G401 (cell line): ENCODE results near the gene CFAP74. TPM values are rescaled to one million over a fixed set of nuclear protein-coding genes. Genes with fewer than 3 reads are reported as not detected.
"Not testable (repeated sequence)": the region's sequence is repeated elsewhere in the genome, so short reads cannot be mapped to it uniquely, and the experiment has no call there.

Source experiments
- DNase-seq: peaks from one replicate; pipeline ENCODE4 v3.0.0-alpha.2; 2015; ENCODE audit warnings: low spot score
- in situ Hi-C: cut with HindIII; loops from 2 replicates; pipeline ENCODE4 v1.10.0; 2016; ENCODE audit warnings: low sequenced_read_pairs, mixed read lengths
- total RNA-seq: library from RNA; depleted of rRNA; stranded (reverse); fragments of >200 nt; shearing (Covaris generic); gene quantifications from 2 replicates; pipeline ENCODE4 v1.2.3, GENCODE V29; 2014

CFAP74 gene
- total RNA-seq, 1 experiment from 2014 or later, result not detected

DNA sequence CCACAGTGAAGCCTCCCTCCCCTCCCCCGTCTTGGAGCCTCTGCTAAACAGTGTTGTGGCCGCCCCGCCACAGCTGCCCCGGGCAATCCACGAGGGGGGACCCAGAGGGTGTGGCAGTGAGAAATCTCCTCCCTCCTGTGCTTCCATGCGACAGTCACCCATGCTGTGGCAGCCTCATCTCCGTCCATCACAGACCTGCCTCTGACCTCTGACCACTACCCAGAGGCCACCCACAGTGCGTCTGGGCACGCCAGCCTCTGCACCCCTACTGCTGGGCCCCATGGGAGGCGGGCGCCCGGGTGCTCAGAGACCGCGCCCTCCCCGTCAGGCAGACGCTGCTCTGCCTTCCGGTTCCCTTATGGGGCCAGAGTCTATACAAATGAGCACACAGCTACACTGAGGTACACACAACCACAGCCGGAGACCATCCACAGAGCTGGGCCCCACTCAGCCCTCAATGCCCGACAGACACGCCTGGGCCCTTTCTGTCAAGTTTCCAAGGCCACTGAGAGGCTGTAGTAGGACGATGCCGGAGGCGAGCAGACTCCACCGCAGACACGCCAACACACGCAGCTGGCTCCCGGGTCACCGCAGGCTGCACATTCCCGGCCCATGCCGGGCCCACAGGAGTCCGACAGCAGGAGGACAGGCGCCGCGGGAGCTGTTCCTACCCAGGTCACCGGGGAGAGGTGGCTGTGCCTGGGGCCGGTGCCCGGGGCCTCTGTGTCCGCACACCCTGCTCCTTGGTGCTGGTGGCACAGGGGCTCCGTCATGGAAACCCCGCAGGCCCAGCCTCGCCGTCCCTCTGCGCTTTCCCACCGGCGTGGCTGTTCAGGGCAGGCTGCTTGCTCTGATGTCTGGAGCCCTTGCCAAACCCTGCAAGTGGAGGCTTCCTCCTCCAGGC is 60.6 kb downstream of the CFAP74 start:
- no peak for DNase-seq
- in situ Hi-C loops, result no loop called here

GRCh38 chr1:1941868-1942752 is 61.5 kb downstream of the CFAP74 start:
- in situ Hi-C loops, result no loop called here
- DNase-seq, result no peak

- DNase-seq, result no peak
- in situ Hi-C loops, result no loop called here
Observed at GRCh38 chr1:1941211-1941841, 62.3 kb downstream of the CFAP74 start.

DNA sequence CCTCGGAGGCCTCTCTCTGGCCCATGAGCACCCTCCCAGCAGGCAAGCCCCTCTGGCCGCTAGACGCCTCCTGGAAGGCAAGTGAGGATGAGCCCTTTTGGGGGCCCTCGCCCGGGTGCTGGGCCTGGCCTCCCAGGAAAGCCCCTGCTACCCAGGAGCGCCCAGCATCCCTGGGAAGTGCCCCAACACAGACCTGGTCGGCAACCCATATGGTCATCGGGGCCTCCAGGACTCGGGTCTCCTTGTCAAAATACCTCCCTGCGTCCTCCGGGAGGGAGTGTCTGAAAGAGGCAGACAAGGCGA is 63.5 kb downstream of the CFAP74 start:
- in situ Hi-C loops, result no loop called here
- no peak for DNase-seq

GRCh38 chr1:1939296-1940122 is 64.1 kb downstream of the CFAP74 start:
- in situ Hi-C loops, result no loop called here
- DNase-seq, result no peak

- in situ Hi-C loops, result no loop called here
Observed at GRCh38 chr1:1938613-1939295, 64.8 kb downstream of the CFAP74 start.

DNA sequence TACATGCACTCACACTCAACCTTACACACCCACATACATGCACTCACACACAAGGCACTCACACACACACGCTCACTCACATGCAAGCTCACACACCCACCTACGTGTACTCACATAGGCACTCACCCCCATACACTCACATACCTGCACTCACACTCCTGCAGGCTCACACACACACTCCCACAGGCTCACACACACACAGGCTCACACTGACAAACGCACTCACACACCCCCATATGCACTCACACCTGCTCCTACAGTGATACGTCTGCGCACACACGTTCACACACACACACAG is 65.4 kb downstream of the CFAP74 start:
- in situ Hi-C loops, result no loop called here
- DNase-seq, result no peak

More at GRCh38 chr1:1938613-1939295, 64.8 kb downstream of the CFAP74 start:
- DNase-seq, result no peak

DNA sequence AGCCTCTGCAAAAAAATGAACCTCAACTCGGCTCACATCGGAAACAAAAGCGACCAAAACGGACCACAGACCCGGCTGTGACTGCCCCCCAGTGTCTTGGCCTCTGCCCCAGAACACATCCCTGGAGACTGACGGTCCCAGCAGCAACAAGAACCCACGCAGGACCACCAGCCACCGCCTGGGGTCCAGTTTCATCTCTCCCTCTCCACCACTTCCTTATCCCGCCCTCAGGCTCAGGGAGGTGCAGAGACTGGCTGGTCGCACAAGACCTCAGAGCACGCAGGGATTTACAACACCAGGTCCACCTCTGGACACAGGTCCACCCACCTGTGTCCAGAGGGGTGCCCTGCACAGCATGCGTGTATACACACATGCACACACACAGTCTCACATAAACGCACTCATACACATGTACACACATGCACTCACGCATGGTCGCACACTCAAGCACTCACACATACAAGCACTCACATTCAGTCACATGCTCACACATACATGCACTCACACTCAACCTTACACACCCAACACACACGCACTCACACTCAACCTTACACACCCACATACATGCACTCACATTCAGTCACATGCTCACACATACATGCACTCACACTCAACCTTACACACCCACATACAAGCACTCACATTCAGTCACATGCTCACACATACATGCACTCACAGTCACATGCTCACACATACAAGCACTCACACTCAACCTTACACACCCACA is 65.9 kb downstream of the CFAP74 start:
- no peak for DNase-seq
- in situ Hi-C loops, result no loop called here

- no peak for DNase-seq
- in situ Hi-C loops, result no loop called here
Observed at GRCh38 chr1:1937061-1937460, 66.5 kb downstream of the CFAP74 start.

DNA sequence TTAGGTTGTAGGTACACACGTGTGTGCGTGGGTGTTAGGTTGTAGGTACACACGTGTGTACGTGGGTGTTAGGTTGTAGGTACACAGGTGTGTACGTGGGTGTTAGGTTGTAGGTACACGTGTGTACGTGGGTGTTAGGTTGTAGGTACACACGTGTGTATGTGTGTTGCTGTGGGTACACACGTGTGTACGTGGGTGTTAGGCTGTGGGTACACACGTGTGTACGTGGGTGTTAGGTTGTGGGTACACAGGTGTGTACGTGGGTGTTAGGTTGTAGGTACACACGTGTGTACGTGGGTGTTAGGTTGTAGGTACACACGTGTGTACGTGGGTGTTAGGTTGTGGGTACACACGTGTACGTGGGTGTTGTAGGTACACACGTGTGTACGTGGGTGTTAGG is 68.7 kb downstream of the CFAP74 start:
- DNase-seq, in situ Hi-C loops: not testable (repeated sequence)

DNA sequence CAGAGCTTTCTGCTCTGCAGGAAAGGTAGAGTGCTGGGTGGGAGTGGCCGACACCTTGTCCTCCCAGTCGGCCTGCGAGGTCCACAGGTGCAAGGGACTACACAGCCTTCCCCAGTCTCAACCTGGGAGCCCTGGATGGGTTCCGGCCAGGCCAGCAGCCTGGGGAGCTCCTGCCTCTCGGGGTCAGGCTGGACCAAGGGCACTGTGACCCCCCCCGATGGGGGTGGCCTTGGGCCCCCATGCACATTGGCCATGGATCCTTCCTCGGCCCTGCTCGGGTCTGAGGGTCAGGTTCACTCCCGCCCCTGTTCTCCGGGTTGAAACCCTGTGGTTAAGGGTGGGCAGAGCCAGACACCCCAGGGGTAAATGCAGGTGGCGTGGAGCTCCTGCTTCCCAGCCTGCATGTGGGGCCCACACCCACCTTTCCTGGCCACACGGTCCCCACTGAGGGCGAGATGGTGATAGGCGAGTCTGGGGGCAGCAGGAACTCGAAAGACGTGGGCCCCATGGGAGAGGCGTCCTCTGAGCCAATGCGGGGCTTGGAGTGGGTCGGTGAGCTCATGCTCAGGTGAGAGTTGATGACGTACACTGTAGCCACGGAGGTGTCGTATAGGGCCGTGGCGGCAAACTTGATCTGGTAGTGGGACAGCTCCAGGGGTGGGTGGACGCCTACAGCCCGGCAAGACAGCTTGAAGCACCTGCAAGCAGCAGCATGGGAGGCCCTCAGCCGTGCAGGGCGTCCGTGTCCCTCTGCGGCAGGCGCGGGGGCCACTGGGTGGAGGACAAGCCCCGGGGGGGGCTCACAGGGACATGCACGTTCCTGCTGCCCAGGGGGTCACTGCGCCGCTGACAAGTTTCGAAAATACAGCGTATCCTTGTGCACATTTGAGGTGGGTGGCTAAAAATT is 73.7 kb downstream of the CFAP74 start:
- no peak for DNase-seq
- in situ Hi-C loops, result no loop called here

DNA sequence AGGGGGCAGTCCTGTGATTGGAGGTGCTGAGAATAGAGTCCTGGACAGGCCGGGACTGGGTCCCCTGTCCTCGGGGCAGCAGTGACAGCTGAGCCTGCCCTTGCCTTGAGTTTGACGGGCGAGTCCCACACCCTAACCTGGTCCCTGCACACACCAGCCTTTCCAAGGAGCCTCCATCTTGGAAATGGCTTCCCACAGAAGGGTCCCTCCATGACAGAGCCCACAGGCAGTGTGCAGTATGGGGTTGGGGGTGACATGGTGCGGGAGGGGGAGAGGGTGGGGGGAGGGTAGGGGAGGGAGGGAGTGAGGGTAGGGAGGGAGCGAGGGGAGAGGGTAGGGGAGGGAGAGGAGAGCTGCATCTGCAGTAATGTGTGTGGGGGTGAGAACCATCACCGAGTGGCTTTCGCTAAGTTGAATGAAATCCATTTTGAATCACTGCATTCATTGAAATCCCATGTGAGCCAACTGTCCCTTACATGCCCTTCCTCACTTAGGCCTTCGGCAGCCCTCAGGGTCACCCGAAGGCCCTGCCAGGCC is 74.4 kb downstream of the CFAP74 start:
- in situ Hi-C loops, result no loop called here

DNA sequence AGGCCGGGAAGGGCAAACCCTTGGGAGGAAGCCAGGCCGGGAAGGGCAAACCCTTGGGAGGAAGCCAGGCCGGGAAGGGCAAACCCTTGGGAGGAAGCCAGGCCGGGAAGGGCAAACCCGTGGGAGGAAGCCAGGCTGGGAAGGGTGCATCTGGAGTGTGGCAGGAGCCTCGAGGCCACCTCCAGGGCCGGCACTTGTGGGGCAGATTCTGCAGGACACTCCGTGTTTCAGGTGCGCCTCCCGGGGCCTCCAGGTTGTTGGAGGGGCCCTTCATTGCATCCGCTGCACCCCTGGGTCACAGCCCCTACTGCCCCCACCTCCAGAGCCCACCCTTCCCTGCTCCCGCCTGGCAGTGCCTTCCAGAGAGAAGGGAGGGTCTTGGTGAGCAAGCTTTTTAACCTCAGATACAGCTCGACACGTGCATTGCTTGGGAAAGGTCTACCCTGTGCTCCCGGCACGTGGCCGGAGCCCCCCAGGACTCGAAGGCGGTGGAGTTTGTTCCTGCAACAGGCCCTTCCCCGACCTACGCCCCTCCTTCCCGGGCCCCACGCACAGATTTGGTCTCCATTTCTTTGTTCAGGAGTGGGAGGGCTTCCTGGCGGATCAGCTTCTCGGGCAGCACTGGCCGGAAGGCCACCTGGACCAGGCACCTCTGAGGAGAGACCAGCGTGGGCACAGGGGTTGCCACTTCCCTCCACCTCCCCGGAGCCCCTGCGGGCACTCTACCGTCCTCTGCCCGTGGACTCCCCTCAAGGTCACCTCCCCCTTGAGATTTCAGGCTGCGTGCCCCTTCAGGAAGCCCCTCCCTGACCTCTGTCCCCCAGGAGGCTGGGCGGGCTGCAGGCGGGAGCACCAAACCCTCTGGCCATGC is 75.1 kb downstream of the CFAP74 start:
- in situ Hi-C loops, result no loop called here
- no peak for DNase-seq

More for the DNA sequence above, 74.4 kb downstream of the CFAP74 start:
- DNase-seq, result no peak

DNA sequence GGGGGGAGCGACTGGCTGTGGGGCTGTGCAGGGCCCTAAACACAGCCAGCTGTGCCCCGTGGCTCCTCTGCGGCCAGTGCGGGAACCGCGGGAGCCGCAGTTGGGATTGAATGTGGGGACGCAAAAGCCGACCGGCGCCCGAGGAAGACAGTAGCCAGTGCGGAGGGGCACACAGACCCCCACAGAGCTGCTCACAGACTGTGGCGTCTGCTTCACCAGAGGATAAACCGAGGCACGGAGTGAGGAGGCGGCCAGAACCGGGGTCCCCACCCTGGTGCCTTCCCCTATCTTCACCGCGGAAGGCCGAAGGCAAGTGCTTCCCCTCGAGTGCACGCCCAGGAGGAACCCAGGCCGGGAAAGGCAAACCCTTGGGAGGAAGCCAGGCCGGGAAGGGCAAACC is 75.8 kb downstream of the CFAP74 start:
- in situ Hi-C loops, result no loop called here
- DNase-seq, result no peak

- in situ Hi-C loops, result no loop called here
- no peak for DNase-seq
Observed at GRCh38 chr1:1926886-1927660, 76.5 kb downstream of the CFAP74 start.
